ENCODE measurements around the gene KCNIP4.

DNA sequence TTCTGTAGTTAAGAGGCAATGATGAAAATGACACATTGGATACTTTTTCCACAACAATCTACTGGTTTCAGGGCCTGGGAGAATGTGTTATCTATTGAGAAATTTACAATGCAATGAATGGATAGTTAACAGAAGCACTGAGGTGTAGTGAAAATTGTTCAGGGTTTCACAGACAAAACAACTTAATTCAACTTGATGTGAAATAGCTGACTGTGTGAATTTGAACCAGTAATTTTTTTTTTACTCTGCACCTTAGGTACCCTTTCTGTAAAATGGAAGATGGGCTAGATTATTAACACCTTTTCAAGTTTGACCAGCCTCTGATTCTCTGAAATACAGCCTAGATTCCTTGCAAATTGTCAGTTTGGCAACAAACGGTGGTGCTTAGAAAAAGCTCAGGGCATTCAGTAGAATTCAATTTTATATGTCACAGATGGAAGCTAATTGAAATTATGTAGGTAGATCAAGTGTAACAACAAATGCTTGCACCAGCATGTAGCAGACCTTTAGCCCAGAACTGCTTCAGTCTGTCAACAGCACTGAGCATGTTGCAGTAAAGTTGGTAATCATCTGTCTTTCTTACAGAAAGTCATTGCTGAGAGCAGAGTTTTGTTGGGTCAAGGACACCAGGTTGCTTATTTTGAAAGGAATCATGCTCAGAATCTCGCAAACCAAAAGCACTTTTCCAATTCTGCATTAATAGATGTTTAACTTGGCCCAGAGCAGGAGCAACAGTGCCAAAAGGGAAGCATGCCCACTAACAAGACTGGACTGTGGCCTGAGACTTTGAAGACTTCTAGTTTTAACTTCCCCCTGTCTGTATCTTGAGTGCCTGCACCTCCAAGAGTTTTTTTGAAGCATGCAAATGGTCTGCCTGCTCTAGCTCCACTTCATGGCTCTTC is 721.7 kb downstream of the KCNIP4 start:
- TF ChIP-seq, protein P1, sequence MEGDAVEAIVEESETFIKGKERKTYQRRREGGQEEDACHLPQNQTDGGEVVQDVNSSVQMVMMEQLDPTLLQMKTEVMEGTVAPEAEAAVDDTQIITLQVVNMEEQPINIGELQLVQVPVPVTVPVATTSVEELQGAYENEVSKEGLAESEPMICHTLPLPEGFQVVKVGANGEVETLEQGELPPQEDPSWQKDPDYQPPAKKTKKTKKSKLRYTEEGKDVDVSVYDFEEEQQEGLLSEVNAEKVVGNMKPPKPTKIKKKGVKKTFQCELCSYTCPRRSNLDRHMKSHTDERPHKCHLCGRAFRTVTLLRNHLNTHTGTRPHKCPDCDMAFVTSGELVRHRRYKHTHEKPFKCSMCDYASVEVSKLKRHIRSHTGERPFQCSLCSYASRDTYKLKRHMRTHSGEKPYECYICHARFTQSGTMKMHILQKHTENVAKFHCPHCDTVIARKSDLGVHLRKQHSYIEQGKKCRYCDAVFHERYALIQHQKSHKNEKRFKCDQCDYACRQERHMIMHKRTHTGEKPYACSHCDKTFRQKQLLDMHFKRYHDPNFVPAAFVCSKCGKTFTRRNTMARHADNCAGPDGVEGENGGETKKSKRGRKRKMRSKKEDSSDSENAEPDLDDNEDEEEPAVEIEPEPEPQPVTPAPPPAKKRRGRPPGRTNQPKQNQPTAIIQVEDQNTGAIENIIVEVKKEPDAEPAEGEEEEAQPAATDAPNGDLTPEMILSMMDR (IDR thresholded peaks at IDR 0.05): no peak
- no peak for TF ChIP-seq POLR2A (IDR thresholded peaks at IDR 0.05)
